ENCODE results near the gene PPM1M.

The PPM1M gene

GRCh38 chr3:52223449-52224408 is 21.8 kb upstream of the PPM1M start:
- Histone ChIP-seq H4K12ac (ENCODE audit: low read depth, low read length) (no peak overlapping the region), H3K14ac (ENCODE audit: low read length) (no peak overlapping the region), H4K91ac (ENCODE audit: low read depth, low read length) (no peak overlapping the region), H3K4me2 (ENCODE audit: low read length) (no peak overlapping the region), H3K36me3 (ENCODE audit: control insufficient read depth in 1 of 2, insufficient read depth in 2 of 2, low read length in 2 of 2) (peaks cover 1 to 2% of the 10 kb centered on the region in 2 experiments), H3K18ac (ENCODE audit: low read length) (no peak overlapping the region), H3K27me3 (ENCODE audit: insufficient read depth, low read length) (no peaks in the 10 kb centered on the region), H3K9ac (ENCODE audit: low read length) (no peak overlapping the region), H2AFZ (ENCODE audit: insufficient read depth, low read length, poor library complexity) (no peak overlapping the region), H3K23ac (ENCODE audit: low read length) (no peak overlapping the region), H3K9me3 (ENCODE audit: insufficient read depth, low read depth, low read length) (no peaks in the 10 kb centered on the region), H2BK5ac (ENCODE audit: low read depth, low read length, poor library complexity) (no peak overlapping the region), H3K79me1 (ENCODE audit: low read length) (peaks cover 3% of the 10 kb centered on the region), H2BK120ac (ENCODE audit: insufficient read depth, low read length, poor library complexity) (no peak overlapping the region), H3K4me1 (ENCODE audit: control insufficient read depth in 1 of 2, insufficient read depth in 2 of 2, low read length in 2 of 2) (peaks cover 16 to 18% of the 10 kb centered on the region in 2 experiments), H3K79me2 (ENCODE audit: control insufficient read depth, insufficient read depth, low read length, poor library complexity) (no peaks in the 10 kb centered on the region), H3K4ac (ENCODE audit: low read depth, low read length) (no peak overlapping the region), H4K8ac (ENCODE audit: low read depth, low read length) (no peak overlapping the region), H3K27ac (ENCODE audit: low read depth, low read length) (no peak overlapping the region), H2AK5ac (ENCODE audit: low read length) (no peak overlapping the region), H3K4me3 (ENCODE audit: low read depth, low read length) (no peak overlapping the region), H2BK12ac (ENCODE audit: low read length) (no peak overlapping the region)
- no CpG with 5 or more reads among the region's 32 CpGs for WGBS (ENCODE audit: extremely low coverage, insufficient coverage, insufficient read length)
- no peak for DNase-seq

GRCh38 chr3:52225452-52226228 is 19.9 kb upstream of the PPM1M start, which contains the start of gene TLR9:
TSS of gene TLR9 (minus strand) at chr3:52225645. CDS start at chr3:52225529, 116 bp downstream.
- Histone ChIP-seq H2BK120ac (ENCODE audit: insufficient read depth, low read length, poor library complexity) (no peak within 1 kb of the TSS), H3K9ac (ENCODE audit: low read length) (no peak within 1 kb of the TSS), H3K4me2 (ENCODE audit: low read length) (no peak within 1 kb of the TSS), H3K4ac (ENCODE audit: low read depth, low read length) (no peak within 1 kb of the TSS), H3K9me3 (ENCODE audit: insufficient read depth, low read depth, low read length) (no peaks in the 10 kb centered on the region), H2BK5ac (ENCODE audit: low read depth, low read length, poor library complexity) (no peak within 1 kb of the TSS), H3K4me3 (ENCODE audit: low read depth, low read length) (no peak within 1 kb of the TSS), H3K23ac (ENCODE audit: low read length) (no peak within 1 kb of the TSS), H3K4me1 (ENCODE audit: control insufficient read depth in 1 of 2, insufficient read depth in 2 of 2, low read length in 2 of 2) (peaks cover 1 to 3% of the 10 kb centered on the region in 2 experiments), H3K18ac (ENCODE audit: low read length) (no peak within 1 kb of the TSS), H2AK5ac (ENCODE audit: low read length) (no peak within 1 kb of the TSS), H3K79me1 (ENCODE audit: low read length) (no peaks in the 10 kb centered on the region), H3K27me3 (ENCODE audit: insufficient read depth, low read length) (no peaks in the 10 kb centered on the region), H3K27ac (ENCODE audit: low read depth, low read length) (no peak within 1 kb of the TSS), H4K12ac (ENCODE audit: low read depth, low read length) (no peak within 1 kb of the TSS), H4K91ac (ENCODE audit: low read depth, low read length) (no peak within 1 kb of the TSS), H3K14ac (ENCODE audit: low read length) (no peak within 1 kb of the TSS), H3K36me3 (ENCODE audit: control insufficient read depth in 1 of 2, insufficient read depth in 2 of 2, low read length in 2 of 2) (peaks cover 20 to 21% of the 10 kb centered on the region in 2 experiments), H3K79me2 (ENCODE audit: control insufficient read depth, insufficient read depth, low read length, poor library complexity) (no peaks in the 10 kb centered on the region), H4K8ac (ENCODE audit: low read depth, low read length) (no peak within 1 kb of the TSS), H2AFZ (ENCODE audit: insufficient read depth, low read length, poor library complexity) (no peak within 1 kb of the TSS), H2BK12ac (ENCODE audit: low read length) (no peak within 1 kb of the TSS)
- DNase-seq = no peak
- WGBS (ENCODE audit: extremely low coverage, insufficient coverage, insufficient read length) = no CpG with 5 or more reads among the region's 9 CpGs

GRCh38 chr3:52226229-52226817 is 19.2 kb upstream of the PPM1M start:
- Histone ChIP-seq H3K14ac (ENCODE audit: low read length) (no peak overlapping the region), H3K79me1 (ENCODE audit: low read length) (no peaks in the 10 kb centered on the region), H3K23ac (ENCODE audit: low read length) (no peak overlapping the region), H2AK5ac (ENCODE audit: low read length) (no peak overlapping the region), H3K9ac (ENCODE audit: low read length) (no peak overlapping the region), H3K36me3 (ENCODE audit: control insufficient read depth in 1 of 2, insufficient read depth in 2 of 2, low read length in 2 of 2) (peaks cover 27 to 28% of the 10 kb centered on the region in 2 experiments), H2BK120ac (ENCODE audit: insufficient read depth, low read length, poor library complexity) (no peak overlapping the region), H2AFZ (ENCODE audit: insufficient read depth, low read length, poor library complexity) (no peak overlapping the region), H3K79me2 (ENCODE audit: control insufficient read depth, insufficient read depth, low read length, poor library complexity) (no peaks in the 10 kb centered on the region), H3K9me3 (ENCODE audit: insufficient read depth, low read depth, low read length) (no peaks in the 10 kb centered on the region), H4K8ac (ENCODE audit: low read depth, low read length) (no peak overlapping the region), H2BK12ac (ENCODE audit: low read length) (no peak overlapping the region), H4K12ac (ENCODE audit: low read depth, low read length) (no peak overlapping the region), H3K4me3 (ENCODE audit: low read depth, low read length) (no peak overlapping the region), H3K4me2 (ENCODE audit: low read length) (no peak overlapping the region), H4K91ac (ENCODE audit: low read depth, low read length) (no peak overlapping the region), H3K18ac (ENCODE audit: low read length) (no peak overlapping the region), H3K4me1 (ENCODE audit: control insufficient read depth in 1 of 2, insufficient read depth in 2 of 2, low read length in 2 of 2) (no peaks in the 10 kb centered on the region), H3K4ac (ENCODE audit: low read depth, low read length) (no peak overlapping the region), H3K27ac (ENCODE audit: low read depth, low read length) (no peak overlapping the region), H3K27me3 (ENCODE audit: insufficient read depth, low read length) (no peaks in the 10 kb centered on the region), H2BK5ac (ENCODE audit: low read depth, low read length, poor library complexity) (no peak overlapping the region)
- DNase-seq = no peak
- WGBS (ENCODE audit: extremely low coverage, insufficient coverage, insufficient read length) = no CpG with 5 or more reads among the region's 5 CpGs

- H2AK5ac ChIP-seq (ENCODE audit: low read length) = no peak overlapping the region
- no peak overlapping the region for H4K91ac ChIP-seq (ENCODE audit: low read depth, low read length)
- H3K4me2 ChIP-seq (ENCODE audit: low read length) = no peak overlapping the region
- H3K79me1 ChIP-seq (ENCODE audit: low read length) = no peaks in the 10 kb centered on the region
- H3K4ac ChIP-seq (ENCODE audit: low read depth, low read length) = no peak overlapping the region
- no peak overlapping the region for H2BK12ac ChIP-seq (ENCODE audit: low read length)
- H3K79me2 ChIP-seq (ENCODE audit: control insufficient read depth, insufficient read depth, low read length, poor library complexity) = no peaks in the 10 kb centered on the region
- H3K27me3 ChIP-seq (ENCODE audit: insufficient read depth, low read length) = no peaks in the 10 kb centered on the region
- H3K18ac ChIP-seq (ENCODE audit: low read length) = no peak overlapping the region
- no peak overlapping the region for H3K14ac ChIP-seq (ENCODE audit: low read length)
- no peak for DNase-seq
- H3K36me3 ChIP-seq (ENCODE audit: control insufficient read depth in 1 of 2, insufficient read depth in 2 of 2, low read length in 2 of 2) = peaks cover 32 to 35% of the 10 kb centered on the region in 2 experiments
- H4K12ac ChIP-seq (ENCODE audit: low read depth, low read length) = no peak overlapping the region
- H2BK120ac ChIP-seq (ENCODE audit: insufficient read depth, low read length, poor library complexity) = no peak overlapping the region
- H3K9ac ChIP-seq (ENCODE audit: low read length) = no peak overlapping the region
- H3K4me3 ChIP-seq (ENCODE audit: low read depth, low read length) = no peak overlapping the region
- no peaks in the 10 kb centered on the region for H3K4me1 ChIP-seq (ENCODE audit: control insufficient read depth in 1 of 2, insufficient read depth in 2 of 2, low read length in 2 of 2)
- no peak overlapping the region for H3K27ac ChIP-seq (ENCODE audit: low read depth, low read length)
- no peak overlapping the region for H2BK5ac ChIP-seq (ENCODE audit: low read depth, low read length, poor library complexity)
- H3K9me3 ChIP-seq (ENCODE audit: insufficient read depth, low read depth, low read length) = no peaks in the 10 kb centered on the region
- H4K8ac ChIP-seq (ENCODE audit: low read depth, low read length) = no peak overlapping the region
- H2AFZ ChIP-seq (ENCODE audit: insufficient read depth, low read length, poor library complexity) = no peak overlapping the region
- no CpG with 5 or more reads among the region's 4 CpGs for WGBS (ENCODE audit: extremely low coverage, insufficient coverage, insufficient read length)
- H3K23ac ChIP-seq (ENCODE audit: low read length) = no peak overlapping the region
Observed at GRCh38 chr3:52227117-52227516, 18.4 kb upstream of the PPM1M start.
